Pancreas (tissue), 10 donors: Measurements from ENCODE around the gene CDV3. TPM values are rescaled to one million over a fixed set of nuclear protein-coding genes. Genes with fewer than 3 reads are reported as not detected.
A peak's percentile ranks its signal among the peaks of the same experiment; 100 is the strongest.
"Not testable (repeated sequence)": the region's sequence is repeated elsewhere in the genome, so short reads cannot be mapped to it uniquely, and the experiment has no call there.

Source experiments
- ATAC-seq, 4 donors: fragments of 200-7000 bp; cut with Tn5 transposase; one replicate each; pipeline versions ENCODE4 v1.8.0 to v1.9.1; 2020; ENCODE audit warnings: mild to moderate bottlenecking in 4 of 4, moderate library complexity in 4 of 4
- DNase-seq, 6 donors: peaks; one replicate each; pipeline ENCODE4 v3.0.0-alpha.2; 2020
- FAIRE-seq: peaks from 2 replicates; lab custom pipeline; 2012; peaks lifted over from hg19 to GRCh38; lab: Jason Lieb, UNC
- H3K27ac ChIP-seq, 4 donors: fragments of 200-600 bp; sonication (generic); 1 replicate in 3 of 4; 2 replicates in 1 of 4; pipeline versions ENCODE4 v1.5.0 to v1.8.0; 2020
- H3K27me3 ChIP-seq, 4 donors: fragments of 200-600 bp; one replicate each; pipeline ENCODE4 v1.8.0; 2021
- H3K36me3 ChIP-seq, 3 donors: fragments of 200-600 bp; sonication (generic) in 1 of 3; one replicate each; pipeline versions ENCODE4 v1.5.0 to v1.8.0; 2020 to 2021
- H3K4me1 ChIP-seq, 3 donors: fragments of 200-600 bp; one replicate each; pipeline ENCODE4 v1.8.0; 2021
- H3K4me3 ChIP-seq, 4 donors: fragments of 200-600 bp; sonication (generic) in 2 of 4; one replicate each; pipeline versions ENCODE4 v1.5.0 to v1.8.0; 2020 to 2021
- H3K9me3 ChIP-seq, 4 donors: fragments of 200-600 bp; one replicate each; pipeline ENCODE4 v1.8.0; 2021
- WGBS, 2 donors: extraction: QIAGEN DNeasy Blood & Tissue Kit; methylation state at CpG; one replicate each; pipeline ENCODE4 v1.1.7; 2013; 5-methylcytosine and 5-hydroxymethylcytosine counted together
- intact Hi-C, 3 donors: fragments of 100-400 bp; cut with DNase I; formaldehyde crosslinking; loops; one replicate each; pipeline versions ENCODE4 v1.11.1 to v1.14.2; 2022
- polyA plus RNA-seq, 2 donors: library from polyadenylated mRNA; stranded (reverse); fragments of 200-250 nt; gene quantifications; one replicate each; pipeline ENCODE4 v1.2.3, GENCODE V29; 2013
- total RNA-seq, 6 donors: library from RNA; stranded (reverse); fragmentation: NEBNext Ultra II Directional in 4 of 6; extraction: Animal tissue kit (Norgen Biotek cat#: 25700) in 4 of 6; gene quantifications; one replicate each; pipeline versions ENCODE4 v1.2.1 to v1.2.4, GENCODE V29; 2021 to 2023
- TF ChIP-seq, protein P1 (sequence below), 4 donors: fragments of 200-600 bp; sonication (generic) in 3 of 4; IDR thresholded peaks; one replicate each; pipeline versions ENCODE4 v1.5.0 to v1.8.0; 2021; ENCODE audit warnings: antibody characterized with exemption in 4 of 4
- donor health status: healthy with polysubstance abuse.
- donor health status: DM: no; HTN: no; CAD: no; lungs with moderate emphysema.
- donor health status: DM: no; HTN: no; CAD: no.
- donor health status: control.
- donor health status: control.
- donor health status: Bipolar disorder and iron deficiency.
- donor health status: DM: yes; HTN: yes; CAD: no.
- donor health status: DM: no; HTN: no; CAD: no.
- donor health status: DM: no; HTN: no; CAD: no.
- donor health status: DM: yes; HTN: yes; CAD: no.

Gene CDV3
- total and polyA plus RNA-seq, 8 donors = 27.6 to 92.9 (median 74.7) TPM

GRCh38 chr3:133529809-133530208 is 43.7 kb upstream of the CDV3 start:
- no peak for FAIRE-seq
- 98 to 100% methylated on average over 2 of the region's 2 CpGs for WGBS, 2 donors

GRCh38 chr3:133531981-133532380 is 41.5 kb upstream of the CDV3 start:
- FAIRE-seq = no peak

More at GRCh38 chr3:133529809-133530208, 43.7 kb upstream of the CDV3 start:
- DNase-seq (no peak), ATAC-seq (no peak)
- no peak overlapping the region for H3K4me3 ChIP-seq
- intact Hi-C loops = no loop called here
- no peaks in the 10 kb centered on the region for H3K9me3 ChIP-seq
- H3K36me3 ChIP-seq = no peaks in the 10 kb centered on the region
- TF ChIP-seq, protein P1, sequence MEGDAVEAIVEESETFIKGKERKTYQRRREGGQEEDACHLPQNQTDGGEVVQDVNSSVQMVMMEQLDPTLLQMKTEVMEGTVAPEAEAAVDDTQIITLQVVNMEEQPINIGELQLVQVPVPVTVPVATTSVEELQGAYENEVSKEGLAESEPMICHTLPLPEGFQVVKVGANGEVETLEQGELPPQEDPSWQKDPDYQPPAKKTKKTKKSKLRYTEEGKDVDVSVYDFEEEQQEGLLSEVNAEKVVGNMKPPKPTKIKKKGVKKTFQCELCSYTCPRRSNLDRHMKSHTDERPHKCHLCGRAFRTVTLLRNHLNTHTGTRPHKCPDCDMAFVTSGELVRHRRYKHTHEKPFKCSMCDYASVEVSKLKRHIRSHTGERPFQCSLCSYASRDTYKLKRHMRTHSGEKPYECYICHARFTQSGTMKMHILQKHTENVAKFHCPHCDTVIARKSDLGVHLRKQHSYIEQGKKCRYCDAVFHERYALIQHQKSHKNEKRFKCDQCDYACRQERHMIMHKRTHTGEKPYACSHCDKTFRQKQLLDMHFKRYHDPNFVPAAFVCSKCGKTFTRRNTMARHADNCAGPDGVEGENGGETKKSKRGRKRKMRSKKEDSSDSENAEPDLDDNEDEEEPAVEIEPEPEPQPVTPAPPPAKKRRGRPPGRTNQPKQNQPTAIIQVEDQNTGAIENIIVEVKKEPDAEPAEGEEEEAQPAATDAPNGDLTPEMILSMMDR (IDR thresholded peaks at IDR 0.05) = no peak
- no peaks in the 10 kb centered on the region for H3K4me1 ChIP-seq
- H3K27ac ChIP-seq = no peak overlapping the region
- no peaks in the 10 kb centered on the region for H3K27me3 ChIP-seq

GRCh38 chr3:133532951-133533350 is 40.5 kb upstream of the CDV3 start:
- Histone ChIP-seq H3K4me3 (no peak overlapping the region), H3K36me3 (no peaks in the 10 kb centered on the region), H3K4me1 (peaks cover 7 to 15% (median 10%) of the 10 kb centered on the region in 3 donors), H3K27me3 (no peaks in the 10 kb centered on the region), H3K9me3 (no peaks in the 10 kb centered on the region), H3K27ac (no peak overlapping the region)
- intact Hi-C loops = no loop called here
- ATAC-seq (no peak), DNase-seq (no peak), FAIRE-seq (no peak)
- TF ChIP-seq, protein P1 (IDR thresholded peaks at IDR 0.05) = no peak
- 93 to 94% methylated on average over 5 of the region's 5 CpGs for WGBS, 2 donors

More at GRCh38 chr3:133531981-133532380, 41.5 kb upstream of the CDV3 start:
- 85% methylated on average over 5 of the region's 5 CpGs for WGBS, 2 donors
- no peaks in the 10 kb centered on the region for H3K9me3 ChIP-seq
- DNase-seq (no peak), ATAC-seq (no peak)
- intact Hi-C loops = no loop called here
- H3K27ac ChIP-seq = no peak overlapping the region
- TF ChIP-seq, protein P1 (IDR thresholded peaks at IDR 0.05) = no peak
- H3K4me3 ChIP-seq = no peak overlapping the region
- no peaks in the 10 kb centered on the region for H3K27me3 ChIP-seq
- H3K4me1 ChIP-seq = peaks cover 7 to 15% (median 10%) of the 10 kb centered on the region in 3 donors
- H3K36me3 ChIP-seq = no peaks in the 10 kb centered on the region

DNA sequence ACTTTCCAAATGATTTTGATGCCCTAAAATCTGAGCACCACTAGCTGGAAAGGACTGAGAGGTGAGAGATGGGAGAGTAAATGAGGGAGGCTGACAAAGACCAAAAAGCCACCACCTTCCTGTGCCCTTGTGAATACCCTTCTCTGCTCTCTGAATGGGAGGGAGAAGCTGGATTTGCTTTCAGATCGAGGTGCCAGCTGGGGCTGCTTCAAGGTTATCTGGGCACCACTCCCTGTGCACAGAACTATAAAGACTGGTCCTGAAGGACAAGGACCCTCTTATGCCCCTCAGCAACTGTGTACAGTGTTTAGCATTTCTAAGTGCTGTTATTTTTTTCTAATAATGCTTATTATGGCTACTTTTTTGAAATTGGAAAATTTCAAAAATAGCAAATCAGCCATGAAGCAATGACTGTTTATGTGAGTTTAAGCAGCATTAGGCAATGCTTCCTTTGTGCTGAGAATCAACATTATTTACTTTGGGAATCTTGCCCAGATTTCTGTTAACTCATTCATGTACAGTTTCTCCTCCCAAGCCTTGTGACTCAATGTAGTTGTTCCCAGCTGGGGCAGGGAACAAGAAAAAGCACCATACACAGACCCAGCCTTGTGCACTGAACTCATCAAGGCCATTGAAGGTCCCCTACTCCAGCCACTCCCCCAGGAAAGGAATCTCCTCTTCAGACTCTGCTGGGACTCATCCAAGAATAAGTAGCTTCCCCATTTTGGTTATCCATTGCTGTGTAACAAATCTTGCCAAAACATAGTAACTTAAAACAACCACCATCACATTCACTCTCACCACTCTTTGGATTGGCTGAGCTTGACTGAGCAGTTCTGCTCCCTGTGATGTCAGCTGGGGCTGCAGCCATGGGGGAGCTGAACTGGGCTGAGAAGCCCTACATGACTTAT is 37.3 kb upstream of the CDV3 start:
- FAIRE-seq = no peak
- no peaks in the 10 kb centered on the region for H3K36me3 ChIP-seq
- TF ChIP-seq, protein P1 (IDR thresholded peaks at IDR 0.05) = no peak
- intact Hi-C loops = no loop called here
- peaks cover 7 to 23% (median 10%) of the 10 kb centered on the region in 3 donors for H3K4me1 ChIP-seq
- no peaks in the 10 kb centered on the region for H3K27me3 ChIP-seq
- no peak overlapping the region for H3K4me3 ChIP-seq
- 0 to 4% methylated on average over 1 of the region's 1 CpG for WGBS, 2 donors
- H3K9me3 ChIP-seq = no peaks in the 10 kb centered on the region
- DNase-seq = peak in 3 of 6 donors; percentile 42 to 58 (median 54)
- H3K27ac ChIP-seq = peak overlapping the region in 3 of 4 donors; percentile 20 to 73 (median 66)
- ATAC-seq = peak; percentile 77 to 89 (median 84)

DNA sequence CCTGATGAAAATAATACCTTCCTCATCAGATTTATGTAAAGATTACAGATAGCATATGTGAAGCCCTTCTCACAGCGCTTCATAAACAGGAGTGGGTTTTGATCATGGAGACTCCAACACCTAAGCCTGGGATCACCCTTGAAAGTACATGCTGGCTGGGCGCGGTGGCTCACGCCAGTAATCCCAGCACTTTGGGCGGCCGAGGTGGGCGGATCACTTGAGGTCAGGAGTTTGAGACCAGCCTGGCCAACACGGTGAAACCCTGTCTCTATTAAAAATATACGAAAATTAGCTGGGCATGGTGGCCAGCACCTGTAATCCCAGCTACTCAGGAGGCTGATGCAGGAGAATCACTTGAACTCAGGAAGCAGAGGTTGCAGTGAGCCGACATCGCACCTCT is 36.4 kb upstream of the CDV3 start:
- H3K9me3 ChIP-seq, H3K27ac ChIP-seq, H3K27me3 ChIP-seq, FAIRE-seq, ATAC-seq, H3K4me3 ChIP-seq, H3K36me3 ChIP-seq, intact Hi-C loops, DNase-seq: not testable (repeated sequence)
- peaks cover 7 to 24% (median 10%) of the 10 kb centered on the region in 3 donors for H3K4me1 ChIP-seq
- 94 to 96% methylated on average over 11 of the region's 11 CpGs for WGBS, 2 donors
